Kidney epithelial cell (primary cell): ENCODE measurements around the gene RAI1. TPM values are rescaled to one million over a fixed set of nuclear protein-coding genes. Genes with fewer than 3 reads are reported as not detected.

Source experiments
- DNase-seq: peaks from one replicate; pipeline ENCODE4 v3.0.0-alpha.2; 2010; ENCODE audit warnings: low read depth
- H3K27me3 ChIP-seq: 2 replicates; pipeline ENCODE4 v1.6.0; 2011; ENCODE audit warnings: low read length; ENCODE audit not compliant: control insufficient read depth, insufficient read depth
- H3K36me3 ChIP-seq: 2 replicates; pipeline ENCODE4 v1.5.1; 2011; ENCODE audit warnings: low read length; ENCODE audit not compliant: control insufficient read depth, insufficient read depth
- H3K4me3 ChIP-seq: 2 replicates; pipeline ENCODE4 v1.5.1; 2011; ENCODE audit warnings: low read depth, mild to moderate bottlenecking, control low read depth, low read length
- CTCF ChIP-seq: IDR thresholded peaks from 2 replicates; pipeline ENCODE4 v1.5.1; 2011; ENCODE audit warnings: mild to moderate bottlenecking, moderate library complexity, low read length, control low read depth, inconsistent platforms; ENCODE audit not compliant: insufficient read depth, poor library complexity, severe bottlenecking
- total RNA-seq: library from RNA; depleted of rRNA; stranded (reverse); fragments of >200 nt; gene quantifications from 2 replicates; pipeline ENCODE4 v1.2.3, GENCODE V29; 2015

The RAI1 gene
- total RNA-seq, 1 donor from 2014 or later = 31.3 TPM

DNA sequence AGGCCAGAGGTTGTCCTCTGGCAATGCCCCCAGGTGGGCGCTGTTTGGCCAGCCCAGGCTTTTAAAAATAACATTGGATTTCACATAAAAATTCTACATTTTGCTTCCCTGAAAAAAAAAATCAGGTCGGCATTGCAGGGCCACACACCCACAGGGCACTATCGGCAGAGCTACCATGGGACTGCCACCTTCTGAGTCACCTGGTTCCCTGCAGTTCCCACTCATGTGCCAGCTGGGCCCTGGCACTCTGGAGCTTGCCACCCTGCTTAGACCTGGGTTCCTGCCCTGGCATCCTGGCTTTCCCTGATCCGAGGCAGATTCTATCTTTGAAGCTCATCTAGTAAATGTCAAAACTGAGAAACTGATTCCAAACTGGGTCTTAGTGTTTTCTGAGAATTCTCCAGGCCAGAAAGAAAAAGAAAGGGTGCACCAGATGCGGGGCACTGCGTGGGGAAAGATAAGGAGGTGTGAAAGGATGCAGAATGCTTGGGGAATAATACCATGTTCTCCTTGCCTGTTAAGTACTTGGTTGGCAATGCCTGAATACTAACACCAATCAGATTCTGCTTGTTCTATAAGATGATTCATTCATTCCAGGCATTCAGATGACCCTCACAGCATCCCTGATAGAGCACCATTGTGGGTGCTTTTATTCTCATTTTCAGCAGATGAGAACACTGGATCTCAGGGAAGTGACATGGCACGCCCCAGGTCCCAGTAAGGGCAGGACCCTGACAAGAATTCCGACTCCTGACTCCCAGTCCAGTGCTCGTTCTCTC, 51.8 kb downstream of the RAI1 start:
- Histone ChIP-seq H3K36me3 (no peaks in the 10 kb centered on the region), H3K4me3 (no peak overlapping the region), H3K27me3 (no peaks in the 10 kb centered on the region)
- TF ChIP-seq CTCF = no peak
- DNase-seq = no peak

DNA sequence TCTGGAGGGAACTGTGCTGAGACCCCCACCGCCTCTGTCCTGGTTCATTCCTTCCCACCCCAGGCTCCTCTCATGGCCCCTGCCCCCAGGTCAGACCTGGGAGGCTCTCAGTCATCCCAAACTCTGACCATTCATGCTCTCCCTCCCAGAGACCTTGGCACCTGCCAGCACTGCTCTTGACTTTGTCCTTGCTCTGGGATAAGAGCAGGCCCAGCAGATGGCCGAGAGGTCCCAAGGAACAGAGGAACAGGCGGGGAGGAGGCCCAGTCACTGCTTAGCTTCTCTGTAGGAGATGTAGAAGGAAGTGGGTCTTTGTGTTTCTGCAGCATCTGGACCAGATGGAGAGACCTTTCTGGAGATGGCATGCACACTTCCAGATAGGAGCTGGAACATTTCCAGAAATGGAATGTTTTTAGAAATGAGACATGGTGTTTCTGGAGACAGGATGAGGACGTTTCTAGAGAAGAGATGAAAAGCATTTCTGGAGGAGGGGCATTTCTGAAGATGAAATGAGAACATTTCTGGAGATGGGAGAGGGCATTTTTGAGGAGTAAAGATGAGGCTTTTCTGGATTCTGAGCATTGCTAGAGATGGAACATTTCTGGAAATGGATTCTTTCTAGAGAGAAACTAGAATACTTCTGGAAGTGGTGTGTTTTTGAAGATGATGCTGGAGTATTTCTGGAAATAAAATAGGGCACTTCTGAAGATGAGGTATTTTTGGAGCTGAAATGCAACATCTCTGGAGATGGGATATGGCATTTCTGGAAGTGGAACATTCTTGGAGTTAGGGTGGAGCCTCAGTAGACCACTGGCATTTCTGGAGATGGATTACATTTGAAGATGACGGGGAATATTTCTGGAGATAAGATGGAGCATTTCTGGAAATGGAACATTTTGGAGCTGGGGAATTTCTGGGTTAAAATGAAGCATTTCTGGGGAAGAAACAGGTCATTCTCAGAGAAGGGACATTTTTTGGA, 55.2 kb downstream of the RAI1 start:
- no peak for DNase-seq

GRCh38 chr17:17737961-17738894, 57.0 kb downstream of the RAI1 start:
- no peak for TF ChIP-seq CTCF

More for the DNA sequence above, 55.2 kb downstream of the RAI1 start:
- Histone ChIP-seq H3K36me3 (no peaks in the 10 kb centered on the region), H3K4me3 (no peak overlapping the region), H3K27me3 (no peaks in the 10 kb centered on the region)
- no peak for TF ChIP-seq CTCF

DNA sequence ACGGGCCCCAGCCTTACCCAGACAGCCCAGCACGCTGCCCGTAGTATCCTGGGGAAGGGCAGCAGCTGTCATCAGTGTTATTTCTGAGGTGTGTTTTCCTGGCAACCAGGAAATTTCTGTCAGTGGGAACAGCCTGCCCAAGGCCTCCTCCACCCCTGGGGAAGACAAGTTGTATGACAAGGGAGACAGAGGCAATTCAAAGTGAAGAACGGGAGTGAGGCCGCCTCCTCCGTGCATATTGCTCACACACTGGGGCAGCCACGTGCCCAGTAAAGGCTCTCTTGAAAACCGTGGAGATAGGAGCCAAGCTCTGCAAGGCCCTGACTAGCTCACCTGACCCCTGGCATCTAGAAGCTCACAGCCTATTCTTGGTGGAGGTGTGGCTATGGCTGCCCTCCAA, 57.6 kb downstream of the RAI1 start:
- no peak overlapping the region for H3K4me3 ChIP-seq
- no peaks in the 10 kb centered on the region for H3K36me3 ChIP-seq
- no peak for DNase-seq
- no peak for TF ChIP-seq CTCF
- H3K27me3 ChIP-seq = no peaks in the 10 kb centered on the region

More at GRCh38 chr17:17737961-17738894, 57.0 kb downstream of the RAI1 start:
- no peak overlapping the region for H3K4me3 ChIP-seq
- no peak for DNase-seq
- no peaks in the 10 kb centered on the region for H3K36me3 ChIP-seq
- no peaks in the 10 kb centered on the region for H3K27me3 ChIP-seq

GRCh38 chr17:17739388-17740066, 58.3 kb downstream of the RAI1 start:
- H3K36me3 ChIP-seq = no peaks in the 10 kb centered on the region
- no peak for TF ChIP-seq CTCF
- DNase-seq = no peak
- no peak overlapping the region for H3K4me3 ChIP-seq
- no peaks in the 10 kb centered on the region for H3K27me3 ChIP-seq
